Measurements from ENCODE around the gene MAGEE2.
"Not testable (repeated sequence)": the region's sequence is repeated elsewhere in the genome, so short reads cannot be mapped to it uniquely, and the experiment has no call there.

Gene MAGEE2

GRCh38 chrX:75784680-75785491 is at the start of gene MAGEE2:
Gene MAGEE2 (minus strand): TSS chrX:75785254. CDS start chrX:75785051, 203 bp downstream.
- no peak for DNase-seq (ENCODE audit: low read depth in 2 of 2)

GRCh38 chrX:75786290-75786689 is 1.2 kb upstream of the MAGEE2 start:
- DNase-seq (ENCODE audit: low read depth in 2 of 2), result no peak

DNA sequence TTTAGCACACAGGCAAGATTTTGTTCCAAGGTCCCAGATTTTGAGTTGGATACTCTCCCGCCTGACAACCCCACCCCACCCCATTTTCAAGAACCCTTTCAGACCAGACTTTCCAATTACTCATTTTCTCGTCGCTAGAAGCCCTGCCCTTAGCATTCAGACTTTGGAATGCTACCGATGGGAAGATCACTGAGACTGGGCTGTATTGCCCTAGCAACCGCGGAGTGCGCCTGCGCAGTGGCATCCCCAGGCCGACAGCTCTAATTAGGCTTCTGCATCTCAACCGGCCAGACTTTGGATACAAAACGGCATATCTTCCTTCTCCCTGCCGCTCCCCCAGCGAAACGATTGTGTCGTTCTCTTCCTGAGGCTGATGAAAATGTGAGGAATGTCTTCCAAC is 3.4 kb downstream of the MAGEE2 start:
- DNase-seq (ENCODE audit: low read depth in 2 of 2), result no peak

DNA sequence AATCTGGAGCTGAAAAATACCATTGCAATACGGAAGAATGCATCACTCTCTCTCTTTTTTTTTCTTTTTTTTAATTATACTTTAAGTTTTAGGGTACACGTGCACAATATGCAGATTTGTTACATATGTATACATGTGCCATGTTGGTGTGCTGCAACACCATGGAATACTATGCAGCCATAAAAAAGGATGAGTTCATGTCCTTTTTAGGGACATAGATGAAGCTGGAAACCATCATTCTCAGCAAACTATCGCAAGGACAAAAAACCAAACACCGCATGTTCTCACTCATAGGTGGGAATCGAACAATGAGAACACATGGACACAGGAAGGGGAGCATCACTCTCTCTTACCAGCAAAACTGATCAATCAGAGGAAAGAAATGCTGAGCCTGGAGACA is 17.0 kb downstream of the MAGEE2 start:
- not testable (repeated sequence) for DNase-seq (ENCODE audit: low read depth in 2 of 2)

DNA sequence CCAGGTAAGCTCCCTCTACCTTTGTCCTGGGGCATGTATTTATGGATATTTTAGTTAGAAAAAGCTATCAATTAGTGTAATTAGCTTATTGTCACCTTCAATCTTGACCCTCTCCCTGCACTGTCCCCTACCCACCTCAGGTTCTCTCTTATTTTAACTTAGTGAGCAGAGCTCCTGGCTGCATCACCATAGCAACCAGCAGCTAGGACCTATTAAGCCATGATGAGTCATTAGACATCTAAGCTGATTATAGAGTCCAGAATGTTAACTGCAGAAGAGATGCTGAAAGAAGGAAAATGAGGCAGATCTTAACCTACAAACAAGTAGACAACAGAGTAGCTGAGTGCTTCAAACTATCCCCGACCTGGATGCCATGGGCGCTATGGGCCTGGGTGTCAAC is 36.6 kb downstream of the MAGEE2 start:
- DNase-seq (ENCODE audit: low read depth in 2 of 2), result no peak

GRCh38 chrX:75746891-75747639 is 38.0 kb downstream of the MAGEE2 start:
- DNase-seq (ENCODE audit: low read depth in 2 of 2), result no peak
